K562 (cell line): Measurements from ENCODE around the gene BCAS1. TPM values are rescaled to one million over a fixed set of nuclear protein-coding genes. Genes with fewer than 3 reads are reported as not detected.

Source experiments
- ATAC-seq: fragments of 200-7000 bp; cut with Tn5 transposase; 3 replicates; pipeline ENCODE4 v1.9.1; 2020; ENCODE audit warnings: moderate library complexity
- BruUV-seq: library from RNA; stranded (reverse); fragments of 400-500 nt; replicated peaks from 2 replicates; lab custom pipeline; 2021; lab: Mats Ljungman, UMichigan
- CTCF ChIA-PET: fragments of 300-600 bp; formaldehyde crosslinking; extraction: SDS; loops from one replicate; lab custom pipeline; 2021; ENCODE audit warnings: low intra/inter-chr PET ratio; lab: Yijun Ruan, JAX
- POLR2A ChIA-PET: fragments of 300-600, 350-650 bp; sonication (Branson Sonifier 250); formaldehyde crosslinking; extraction: SDS; loops from one replicate; lab custom pipeline; 2021; ENCODE audit warnings: antibody characterized with exemption, inconsistent platforms; lab: Yijun Ruan, JAX
- DNase-seq, 4 experiments: peaks; one replicate each; pipeline versions ENCODE4 v3.0.0 to v3.0.0-alpha.2; 2011 to 2018; ENCODE audit warnings: low spot score in 3 of 4, mixed read lengths in 3 of 4; ENCODE audit errors: extremely low read depth in 1 of 4
- FAIRE-seq: peaks from 2 replicates; lab custom pipeline; 2011; peaks lifted over from hg19 to GRCh38; lab: Jason Lieb, UNC
- H2AFZ ChIP-seq: 2 replicates; pipeline ENCODE4 v1.6.0; 2011; ENCODE audit warnings: low read depth, low read length, control low read depth, inconsistent platforms
- H3K27ac ChIP-seq: fragments of 200-600 bp; 3 replicates; pipeline ENCODE4 v1.8.0; 2011; ENCODE audit warnings: low read depth, mild to moderate bottlenecking, control low read depth, inconsistent platforms, low read length, moderate library complexity, mixed read lengths; ENCODE audit errors: extremely low read depth
- H3K27me3 ChIP-seq, 2 experiments: fragments of 300-600 bp in 1 of 2; 2 replicates in 1 of 2; 3 replicates in 1 of 2; pipeline versions ENCODE4 v1.6.0 to v1.8.0; 2011; ENCODE audit warnings: inconsistent platforms in 2 of 2, low read length in 2 of 2, mild to moderate bottlenecking in 1 of 2, mixed read lengths in 1 of 2, moderate library complexity in 1 of 2; ENCODE audit not compliant: control insufficient read depth in 2 of 2, insufficient read depth in 2 of 2
- H3K36me3 ChIP-seq: fragments of 300-600 bp; 3 replicates; pipeline ENCODE4 v1.8.0; 2011; ENCODE audit warnings: mild to moderate bottlenecking, low read length, inconsistent platforms; ENCODE audit not compliant: control insufficient read depth, insufficient read depth
- H3K4me1 ChIP-seq, 2 experiments: fragments of 200-600 bp in 1 of 2; replicated peaks in 1 of 2; 2 replicates in 1 of 2; 3 replicates in 1 of 2; pipeline versions ENCODE4 v1.5.1 to v1.8.0; 2011; ENCODE audit warnings: inconsistent platforms in 2 of 2, low read length in 2 of 2, mild to moderate bottlenecking in 1 of 2, mixed read lengths in 1 of 2, moderate library complexity in 1 of 2; ENCODE audit not compliant: control insufficient read depth in 2 of 2, insufficient read depth in 2 of 2
- H3K4me2 ChIP-seq: 2 replicates; pipeline ENCODE4 v1.6.1; 2011; ENCODE audit warnings: low read length, control low read depth, inconsistent platforms, mixed read lengths; ENCODE audit not compliant: insufficient read depth
- H3K4me3 ChIP-seq: fragments of 200-600 bp; sonication (generic), shearing (Covaris generic); 2 replicates; pipeline ENCODE4 v1.5.1; 2016; ENCODE audit warnings: control low read depth, inconsistent platforms
- H3K79me2 ChIP-seq: fragments of 200-600 bp; 3 replicates; pipeline ENCODE4 v1.8.0; 2011; ENCODE audit warnings: low read length, inconsistent platforms; ENCODE audit not compliant: control insufficient read depth, insufficient read depth
- H3K9ac ChIP-seq, 2 experiments: 2 replicates each; pipeline versions ENCODE4 v1.6.0 to v1.6.1; 2011; ENCODE audit warnings: low read depth in 2 of 2, low read length in 2 of 2, control low read depth in 1 of 2, inconsistent platforms in 1 of 2, mild to moderate bottlenecking in 1 of 2, mixed read lengths in 1 of 2; ENCODE audit not compliant: insufficient read depth in 1 of 2
- H3K9me1 ChIP-seq: one replicate; pipeline ENCODE4 v1.6.0; 2011; ENCODE audit warnings: inconsistent platforms, mild to moderate bottlenecking, low read length, moderate library complexity; ENCODE audit not compliant: control insufficient read depth, insufficient read depth
- H3K9me3 ChIP-seq: replicated peaks from 2 replicates; pipeline ENCODE4 v1.5.1; 2011; ENCODE audit warnings: low read depth, low read length, inconsistent platforms; ENCODE audit not compliant: control insufficient read depth, insufficient read depth
- H4K20me1 ChIP-seq: replicated peaks from 2 replicates; pipeline ENCODE4 v1.6.1; 2011; ENCODE audit warnings: low read length, inconsistent platforms, mixed read lengths; ENCODE audit not compliant: control insufficient read depth, insufficient read depth
- RFX1 ChIP-seq: fragments of 450-650 bp; IDR thresholded peaks from 2 replicates; pipeline ENCODE4 v1.6.1; 2016; ENCODE audit warnings: mild to moderate bottlenecking, moderate library complexity
- SPI1 ChIP-seq: IDR thresholded peaks from 2 replicates; pipeline ENCODE4 v1.6.1; 2011; ENCODE audit warnings: low read depth, low read length, control low read depth, borderline replicate concordance
- THRA ChIP-seq: fragments of 450-650 bp; IDR thresholded peaks from 2 replicates; pipeline ENCODE4 v1.6.1; 2017; ENCODE audit warnings: mild to moderate bottlenecking, moderate library complexity
- ZBTB11 ChIP-seq, 3 experiments: fragments of 200-800 bp in 1 of 3; fragments of 250-450 bp in 1 of 3; fragments of 450-650 bp in 1 of 3; sonication (Bioruptor Pico) in 1 of 3; sonication (Bioruptor generic) in 1 of 3; formaldehyde crosslinking in 1 of 3; IDR thresholded peaks; 2 replicates each; pipeline versions ENCODE4 v1.6.1 to v1.8.0; 2016 to 2022; ENCODE audit warnings: mild to moderate bottlenecking in 2 of 3, missing genetic modification characterization in 2 of 3, missing compliant biosample characterization in 1 of 3, moderate library complexity in 1 of 3
- WGBS: fragments of 100-300 bp; shearing (Covaris generic); methylation state at CpG from one replicate; pipeline ENCODE4 v1.1.6; 2016; ENCODE audit warnings: low coverage, mixed read lengths; ENCODE audit not compliant: insufficient coverage; ENCODE audit errors: missing lambda C conversion rate; 5-methylcytosine and 5-hydroxymethylcytosine counted together
- in situ Hi-C: fragments of 300-500 bp; cut with MboI; formaldehyde crosslinking; loops from 4 replicates; pipeline ENCODE4 v1.15.0; 2018; ENCODE audit warnings: inconsistent platforms, mixed read lengths
- intact Hi-C: fragments of 100-400 bp; cut with micrococcal nuclease; formaldehyde crosslinking; loops from 2 replicates; pipeline ENCODE4 v1.14.2; 2022
- polyA plus RNA-seq, 8 experiments: library from polyadenylated mRNA; depleted of rRNA in 4 of 8; stranded (reverse) in 5 of 8; unstranded in 3 of 8; fragments of >200 nt; fragmentation: Nextera tagmentation in 2 of 8; fragmentation: Illumina TruSeq in 1 of 8; extraction: Ambion mirVana in 2 of 8; extraction: Trizol in 1 of 8; gene quantifications; 2 replicates each; pipeline versions ENCODE4 v1.2.1 to v1.2.3, GENCODE V29; 2011 to 2014; ENCODE audit warnings: inconsistent platforms in 1 of 8, missing spikeins in 1 of 8
- total RNA-seq, 7 experiments: library from RNA; depleted of rRNA in 6 of 7; stranded (reverse); fragments of >200 nt in 6 of 7; fragmentation: Illumina TruSeq in 2 of 7; extraction: Trizol in 2 of 7; gene quantifications; 2 replicates each; pipeline versions ENCODE4 v1.2.1 to v1.2.3, GENCODE V29; 2011 to 2021; ENCODE audit warnings: low replicate concordance in 1 of 7

Gene BCAS1
- total and polyA plus RNA-seq, 9 of the 15 experiments (the other 6 are each of a cell fraction or from before 2014, with no cell fraction given) = 0.18 to 2.3 (median 0.93) TPM

- Histone ChIP-seq H3K4me2 (no peak overlapping the region), H3K9me1 (no peaks in the 10 kb centered on the region), H3K27ac (no peak overlapping the region), H3K36me3 (no peaks in the 10 kb centered on the region), H3K4me3 (no peak overlapping the region), H4K20me1 (no peaks in the 10 kb centered on the region), H3K79me2 (no peaks in the 10 kb centered on the region), H3K27me3 (no peaks in the 10 kb centered on the region), H3K9me3 (no peaks in the 10 kb centered on the region), H2AFZ (peak overlapping the region; percentile 25; the same call in 1 of the 2 replicates), H3K9ac (no peak overlapping the region), H3K4me1 (peaks cover 0 to 2% of the 10 kb centered on the region in 2 experiments; a peak in 3 of 5 replicates)
- ATAC-seq (no peak), FAIRE-seq (no peak), DNase-seq (no peak)
- 62% methylated on average over 4 of the region's 4 CpGs for WGBS
- intact Hi-C loops = no loop called here
- in situ Hi-C loops = no loop called here
- TF ChIP-seq SPI1 = peak; percentile 28; the same call in 1 of the 2 replicates
- no peak for TF ChIP-seq THRA
- 0 out of 2 replicates have a peak, but pooled peaks have one; percentile 3 for TF ChIP-seq RFX1
- peak in 1 of 3 experiments; percentile 96; a peak in 2 of 6 replicates for TF ChIP-seq ZBTB11 (CRISPR knock-in tag; IDR thresholded peaks at IDR 0.05)
- ChIA-PET CTCF (no interaction called here), POLR2A (interaction anchor here (0.6 kb wide), 1 partner anchor 280 kb away, joined by 3 read pairs; no protein-coding TSS in a partner anchor)
- BruUV-seq = no TSS peak
Measured at GRCh38 chr20:53922901-53923314, 147.5 kb downstream of the BCAS1 start.
